Mammary epithelial cell (primary cell): ENCODE measurements around the gene CEP83.
"Not testable (repeated sequence)": the region's sequence is repeated elsewhere in the genome, so short reads cannot be mapped to it uniquely, and the experiment has no call there.

ENCODE experiments used
- EZH2 ChIP-seq: IDR thresholded peaks from 2 replicates; pipeline ENCODE4 v1.6.1; 2012; ENCODE audit warnings: low read length, inconsistent platforms, borderline replicate concordance
- TF ChIP-seq, protein P1 (sequence below), 2 donors: IDR thresholded peaks in 1 of 2; conservative IDR thresholded peaks in 1 of 2; 2 replicates each; pipeline ENCODE4 v1.5.1; 2011 to 2012; ENCODE audit warnings: inconsistent platforms in 2 of 2, low read length in 2 of 2, mild to moderate bottlenecking in 2 of 2, control low read depth in 1 of 2, low read depth in 1 of 2; ENCODE audit not compliant: insufficient read depth in 1 of 2; ENCODE audit errors: extremely low read depth in 1 of 2

DNA sequence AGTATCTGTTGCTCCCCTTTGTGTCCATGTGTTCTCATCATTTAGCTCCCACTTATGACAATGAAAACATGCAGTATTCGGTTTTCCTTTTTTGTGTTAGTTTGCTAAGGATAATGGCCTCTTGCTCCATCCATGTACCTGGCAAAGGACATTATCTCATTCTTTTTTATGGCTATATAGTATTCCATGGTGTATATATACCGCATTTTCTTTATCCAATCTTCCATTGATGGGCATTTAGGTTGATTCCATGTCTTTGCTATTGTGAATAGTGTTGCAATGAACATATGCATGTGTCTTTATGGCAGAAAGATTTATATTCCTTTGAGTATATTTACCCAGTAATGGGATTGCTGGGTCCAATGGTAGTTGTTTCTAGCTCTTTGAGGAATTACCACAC, 143.1 kb downstream of the CEP83 start:
- TF ChIP-seq, protein P1, sequence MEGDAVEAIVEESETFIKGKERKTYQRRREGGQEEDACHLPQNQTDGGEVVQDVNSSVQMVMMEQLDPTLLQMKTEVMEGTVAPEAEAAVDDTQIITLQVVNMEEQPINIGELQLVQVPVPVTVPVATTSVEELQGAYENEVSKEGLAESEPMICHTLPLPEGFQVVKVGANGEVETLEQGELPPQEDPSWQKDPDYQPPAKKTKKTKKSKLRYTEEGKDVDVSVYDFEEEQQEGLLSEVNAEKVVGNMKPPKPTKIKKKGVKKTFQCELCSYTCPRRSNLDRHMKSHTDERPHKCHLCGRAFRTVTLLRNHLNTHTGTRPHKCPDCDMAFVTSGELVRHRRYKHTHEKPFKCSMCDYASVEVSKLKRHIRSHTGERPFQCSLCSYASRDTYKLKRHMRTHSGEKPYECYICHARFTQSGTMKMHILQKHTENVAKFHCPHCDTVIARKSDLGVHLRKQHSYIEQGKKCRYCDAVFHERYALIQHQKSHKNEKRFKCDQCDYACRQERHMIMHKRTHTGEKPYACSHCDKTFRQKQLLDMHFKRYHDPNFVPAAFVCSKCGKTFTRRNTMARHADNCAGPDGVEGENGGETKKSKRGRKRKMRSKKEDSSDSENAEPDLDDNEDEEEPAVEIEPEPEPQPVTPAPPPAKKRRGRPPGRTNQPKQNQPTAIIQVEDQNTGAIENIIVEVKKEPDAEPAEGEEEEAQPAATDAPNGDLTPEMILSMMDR (conservative IDR thresholded peaks at IDR 0.05 in 1 of 2, IDR thresholded peaks at IDR 0.05 in 1 of 2; ENCODE audit: extremely low read depth in 1 of 2, insufficient read depth in 1 of 2, low read depth in 1 of 2, low read length in 2 of 2) = not testable (repeated sequence)
- TF ChIP-seq EZH2 = not testable (repeated sequence)
